NCI-H748 treated with DMSO at 0.1 percent for 48 hours (cell line): ENCODE measurements around the gene CD226.
"Not testable (repeated sequence)": the region's sequence is repeated elsewhere in the genome, so short reads cannot be mapped to it uniquely, and the experiment has no call there.

Experiments used
- DNase-seq: peaks from one replicate; lab custom pipeline; 2025; lab: John Stamatoyannopoulos, UW

CD226 gene

GRCh38 chr18:69908838-69909237 is 38.8 kb downstream of the CD226 start:
- DNase-seq, result no peak

- no peak for DNase-seq
Measured at GRCh38 chr18:69906765-69907164, 40.9 kb downstream of the CD226 start.

- DNase-seq, result no peak
Measured at GRCh38 chr18:69900941-69901340, 46.7 kb downstream of the CD226 start.

- not testable (repeated sequence) for DNase-seq
Measured at GRCh38 chr18:69899154-69899923, 48.3 kb downstream of the CD226 start.

GRCh38 chr18:69898241-69898861 is 49.3 kb downstream of the CD226 start:
- no peak for DNase-seq

- no peak for DNase-seq
Measured at GRCh38 chr18:69897397-69898108, 50.1 kb downstream of the CD226 start.

- no peak for DNase-seq
Measured at GRCh38 chr18:69895066-69896047, 52.3 kb downstream of the CD226 start.

GRCh38 chr18:69894467-69894866 is 53.2 kb downstream of the CD226 start:
- no peak for DNase-seq

GRCh38 chr18:69890558-69890957 is 57.1 kb downstream of the CD226 start:
- DNase-seq, result no peak

- no peak for DNase-seq
Measured at GRCh38 chr18:69889009-69889408, 58.7 kb downstream of the CD226 start.

- no peak for DNase-seq
Measured at GRCh38 chr18:69887256-69887655, 60.4 kb downstream of the CD226 start.

GRCh38 chr18:69885841-69886531 is 61.7 kb downstream of the CD226 start:
- no peak for DNase-seq

GRCh38 chr18:69885355-69885754 is 62.3 kb downstream of the CD226 start:
- DNase-seq, result no peak

- no peak for DNase-seq
Measured at GRCh38 chr18:69883781-69884180, 63.9 kb downstream of the CD226 start.

- no peak for DNase-seq
Measured at GRCh38 chr18:69882965-69883668, 64.6 kb downstream of the CD226 start.

- no peak for DNase-seq
Measured at GRCh38 chr18:69880083-69880482, 67.6 kb downstream of the CD226 start.

GRCh38 chr18:69879051-69879450 is 68.6 kb downstream of the CD226 start:
- DNase-seq, result not testable (repeated sequence)

- no peak for DNase-seq
Measured at GRCh38 chr18:69878213-69878933, 69.3 kb downstream of the CD226 start.

- DNase-seq, result no peak
Measured at GRCh38 chr18:69876490-69876889, 71.2 kb downstream of the CD226 start.

- DNase-seq, result no peak
Measured at GRCh38 chr18:69874058-69874457, 73.6 kb downstream of the CD226 start.
